ENCODE data around the gene TXNL1.

TXNL1 gene

DNA sequence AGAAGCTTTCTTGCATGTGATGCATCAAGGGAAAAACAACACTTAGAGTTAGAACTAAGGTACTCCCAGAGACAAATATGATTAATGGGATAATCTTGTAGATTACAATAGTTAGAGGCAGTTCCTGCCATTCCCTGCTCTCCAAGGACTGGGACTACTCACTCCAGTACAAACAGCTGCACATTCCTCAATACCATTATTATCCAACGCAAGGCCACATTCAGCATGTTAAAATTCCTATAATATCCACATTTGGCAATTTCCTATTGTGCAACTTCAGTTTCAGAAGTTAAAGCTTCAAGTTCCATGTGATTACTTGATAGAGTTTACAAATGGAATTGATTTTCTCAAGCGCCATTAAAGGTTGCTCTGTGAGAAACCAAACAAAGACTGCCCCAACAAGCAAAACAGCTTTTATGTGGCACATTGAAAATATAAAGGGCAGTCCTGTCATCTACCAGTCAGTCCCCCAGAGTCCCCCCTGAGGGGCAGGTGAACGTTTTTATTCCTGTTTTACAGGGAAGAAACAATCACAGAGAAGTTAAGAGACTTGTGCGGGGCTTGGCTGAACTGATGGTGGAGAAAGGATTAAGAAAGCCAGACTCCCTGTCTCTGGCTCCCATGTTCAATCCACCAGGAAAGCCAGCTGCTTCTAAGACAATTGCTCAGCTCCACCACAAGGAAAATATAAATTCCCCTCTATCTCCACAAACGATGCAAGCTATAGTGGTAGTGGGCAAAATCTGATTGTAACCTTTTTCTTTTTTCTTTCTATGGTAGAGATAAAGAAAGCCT is 72.6 kb downstream of the TXNL1 start:
- peak; percentile 97 for DNase-seq

DNA sequence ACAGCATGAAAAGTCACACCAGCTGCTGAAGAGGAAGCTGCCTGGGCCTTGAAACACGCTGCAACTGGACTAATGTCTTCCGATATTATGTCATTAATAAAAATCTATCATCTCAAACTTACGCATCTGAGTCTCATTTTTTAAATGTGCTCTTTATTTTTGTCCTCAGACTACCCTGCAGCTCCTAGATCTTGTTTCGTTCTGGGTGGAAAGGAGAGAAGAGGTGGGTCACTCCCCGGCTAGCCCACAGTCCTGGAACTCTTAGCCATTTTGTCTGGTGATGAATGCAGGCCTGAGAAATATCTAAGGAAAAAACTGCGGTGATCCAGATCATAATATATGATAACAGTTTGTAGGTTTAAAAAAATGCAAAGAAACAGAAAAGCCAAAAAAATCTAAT is 73.3 kb downstream of the TXNL1 start:
- DNase-seq, result no peak

DNA sequence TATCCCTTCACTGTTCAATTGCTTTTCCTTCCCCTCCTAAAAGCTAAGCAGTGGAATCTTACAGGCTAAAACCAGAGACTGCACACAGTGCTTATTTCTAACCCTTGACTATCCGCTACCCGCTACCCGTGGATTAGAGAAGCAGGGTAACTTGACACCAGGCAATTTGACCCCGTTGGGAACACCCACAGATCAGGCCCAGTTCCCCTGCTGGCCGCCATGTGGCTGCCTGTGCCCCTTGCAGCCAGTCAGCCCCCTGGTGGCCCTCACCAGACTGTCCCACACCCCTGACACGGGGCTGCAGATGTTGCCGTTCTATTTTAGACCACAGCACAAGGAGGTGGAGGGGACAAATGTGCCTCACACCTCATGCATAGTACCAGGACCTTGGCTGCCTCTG is 74.8 kb downstream of the TXNL1 start:
- peak; percentile 18 for DNase-seq

DNA sequence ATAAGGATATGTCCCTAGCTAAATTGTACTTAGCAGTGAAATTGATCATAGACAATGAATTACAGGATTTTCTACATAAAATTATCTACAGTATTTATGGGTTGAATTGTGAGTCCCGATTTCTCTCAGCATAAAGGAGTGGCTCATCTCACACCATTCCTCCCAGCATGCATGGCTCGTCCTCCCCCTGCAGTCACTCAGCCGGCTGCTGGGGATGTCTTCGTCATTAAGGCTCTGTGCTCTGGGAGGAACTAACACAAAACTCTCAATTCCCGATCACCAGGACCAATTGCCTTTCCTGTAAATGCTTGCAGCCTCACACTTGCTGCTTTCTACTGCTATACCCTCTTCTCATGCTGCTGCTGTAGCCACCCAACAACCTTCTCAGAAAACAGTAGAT is 75.9 kb downstream of the TXNL1 start:
- no peak for DNase-seq

DNA sequence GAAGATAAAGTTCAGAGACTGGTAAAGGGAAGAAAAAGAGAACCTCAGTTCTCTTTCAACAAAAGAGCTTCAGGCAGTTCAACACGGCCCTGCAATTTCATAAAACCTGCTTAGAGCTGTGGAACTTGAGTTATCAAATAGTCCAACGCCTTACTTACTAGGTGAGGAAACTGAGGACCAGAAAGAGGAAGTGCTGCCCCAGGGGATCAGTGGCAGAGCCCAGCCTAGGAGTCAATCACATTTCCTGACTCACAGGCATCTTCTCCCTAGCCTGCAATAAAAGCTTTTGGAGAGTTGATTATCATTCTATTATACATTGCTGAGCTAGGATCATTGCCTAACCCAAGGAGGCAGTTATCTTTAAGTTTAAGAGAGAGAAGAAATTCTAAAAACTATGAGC is 77.4 kb downstream of the TXNL1 start:
- no peak for DNase-seq

DNA sequence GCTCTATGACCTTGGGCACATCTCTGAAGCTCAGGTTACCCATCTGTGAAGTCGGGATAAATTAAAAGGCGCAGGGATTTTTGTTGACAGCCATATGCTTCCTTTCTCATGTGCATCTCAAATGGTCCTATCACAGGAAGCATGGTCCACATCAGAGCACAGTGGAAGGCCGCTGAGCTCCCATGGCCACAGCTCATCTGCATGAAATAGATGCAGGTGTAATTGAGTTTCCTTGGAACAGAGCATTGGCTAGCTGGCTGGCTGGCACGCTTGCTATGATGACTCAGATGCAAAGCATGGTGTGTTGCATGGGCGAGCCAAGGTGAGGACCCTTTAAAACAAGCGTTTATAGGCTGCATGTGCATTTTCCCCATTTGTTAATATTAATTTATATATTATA is 79.3 kb downstream of the TXNL1 start:
- no peak for DNase-seq

DNA sequence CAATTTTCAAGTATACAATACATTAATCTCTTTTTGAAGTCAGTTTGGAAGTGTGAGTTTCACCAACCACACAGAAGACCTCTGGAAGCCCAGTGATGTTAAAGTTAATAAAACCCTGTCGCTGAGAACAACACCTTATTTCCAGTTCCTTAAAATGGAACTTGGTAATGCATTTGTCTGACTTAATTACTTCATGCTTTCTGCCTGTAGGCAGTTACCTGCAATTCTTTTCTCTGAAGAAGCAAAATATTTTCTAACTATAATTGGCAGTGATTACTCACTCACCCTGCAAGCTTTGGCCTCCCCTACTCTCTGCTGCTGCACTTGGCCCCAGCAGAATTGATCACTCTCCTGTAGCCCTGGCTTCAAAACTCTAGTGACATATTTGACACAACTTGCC is 81.5 kb downstream of the TXNL1 start:
- no peak for DNase-seq

DNA sequence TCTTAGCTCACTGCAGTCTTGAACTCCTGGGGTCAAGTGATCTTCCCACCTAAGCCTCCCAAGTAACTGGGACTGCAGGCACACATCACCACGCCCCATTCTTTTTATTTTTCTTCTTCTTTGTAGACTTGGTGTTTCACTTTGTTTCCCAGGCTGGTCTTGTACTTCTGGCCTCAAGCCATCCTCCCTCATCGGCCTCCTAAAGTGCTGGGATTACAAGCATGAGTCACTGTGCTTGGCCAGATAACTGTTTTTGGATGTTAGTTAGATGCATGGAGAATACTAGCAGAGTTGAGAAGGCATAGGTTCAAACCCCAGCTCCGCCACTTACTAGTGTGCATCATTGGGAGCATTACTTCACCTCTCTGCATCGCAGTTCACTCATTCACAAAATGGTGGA is 88.3 kb downstream of the TXNL1 start:
- no peak for DNase-seq

Data from fibroblast of skin of right quadriceps (primary cell).